WTC11 (cell line): ENCODE measurements around the gene AKT3. TPM values are rescaled to one million over a fixed set of nuclear protein-coding genes. Genes with fewer than 3 reads are reported as not detected.
"Not testable (repeated sequence)": the region's sequence is repeated elsewhere in the genome, so short reads cannot be mapped to it uniquely, and the experiment has no call there.

Experiments used
- ATAC-seq: fragments of 200-7000 bp; cut with Tn5 transposase; 2 replicates; pipeline ENCODE4 v1.10.0; 2021; ENCODE audit warnings: mild to moderate bottlenecking, moderate library complexity
- CTCF ChIA-PET: fragments of 300-600 bp; sonication (Branson Sonifier 250); formaldehyde crosslinking; loops from one replicate; lab custom pipeline; 2021; ENCODE audit warnings: antibody characterized with exemption; lab: Charles Lee
- POLR2A ChIA-PET: fragments of 350-600 bp; sonication (Branson Sonifier 250); formaldehyde crosslinking; loops from one replicate; lab custom pipeline; 2021; ENCODE audit warnings: antibody characterized with exemption; lab: Charles Lee
- DNase-seq: peaks from one replicate; pipeline ENCODE4 v3.0.0; 2021; ENCODE audit warnings: low spot score
- H3K27ac Mint-ChIP-seq: 2 replicates; pipeline ENCODE4 v1.8.0; 2021; ENCODE audit warnings: mixed read lengths
- H3K27me3 Mint-ChIP-seq: 2 replicates; pipeline ENCODE4 v1.8.0; 2021; ENCODE audit warnings: low read depth, mild to moderate bottlenecking, moderate library complexity, mixed read lengths
- H3K36me3 Mint-ChIP-seq: 2 replicates; pipeline ENCODE4 v1.8.0; 2021; ENCODE audit warnings: mixed read lengths
- H3K4me1 Mint-ChIP-seq: 2 replicates; pipeline ENCODE4 v1.8.0; 2022; ENCODE audit warnings: mixed read lengths
- H3K4me3 Mint-ChIP-seq: 2 replicates; pipeline ENCODE4 v1.8.0; 2021; ENCODE audit warnings: mild to moderate bottlenecking, moderate library complexity, mixed read lengths
- H3K9me3 Mint-ChIP-seq: 2 replicates; pipeline ENCODE4 v1.8.0; 2021; ENCODE audit warnings: mixed read lengths
- AR ChIP-seq: fragments of 250-450 bp; sonication (Bioruptor Pico); IDR thresholded peaks from 2 replicates; pipeline ENCODE4 v1.9.0; 2021; ENCODE audit warnings: mild to moderate bottlenecking
- ATF2 ChIP-seq: sonication (generic); formaldehyde crosslinking; IDR thresholded peaks from 2 replicates; pipeline ENCODE4 v1.8.1; 2022; ENCODE audit warnings: low read depth, missing genetic modification reagents, borderline replicate concordance
- EMX1 ChIP-seq: fragments of 250-450 bp; sonication (Bioruptor Pico); IDR thresholded peaks from 2 replicates; pipeline ENCODE4 v1.8.0; 2021; ENCODE audit warnings: mild to moderate bottlenecking
- ERG ChIP-seq: fragments of 250-450 bp; sonication (Bioruptor Pico); IDR thresholded peaks from 2 replicates; pipeline ENCODE4 v1.8.0; 2021; ENCODE audit warnings: mild to moderate bottlenecking
- FOXP1 ChIP-seq: sonication (generic); formaldehyde crosslinking; IDR thresholded peaks from 2 replicates; pipeline ENCODE4 v1.8.0; 2022; ENCODE audit warnings: missing genetic modification reagents, mild to moderate bottlenecking, moderate library complexity, borderline replicate concordance
- GABPB1 ChIP-seq: sonication (generic); formaldehyde crosslinking; IDR thresholded peaks from 2 replicates; pipeline ENCODE4 v1.8.1; 2023; ENCODE audit warnings: mild to moderate bottlenecking, missing genetic modification reagents
- MLX ChIP-seq: sonication (generic); formaldehyde crosslinking; IDR thresholded peaks from 2 replicates; pipeline ENCODE4 v1.8.1; 2023; ENCODE audit warnings: mild to moderate bottlenecking, missing genetic modification reagents, moderate library complexity
- NFATC4 ChIP-seq: fragments of 250-450 bp; sonication (Bioruptor Pico); IDR thresholded peaks from 2 replicates; pipeline ENCODE4 v1.9.0; 2021; ENCODE audit warnings: mild to moderate bottlenecking
- NFYB ChIP-seq: sonication (generic); formaldehyde crosslinking; conservative IDR thresholded peaks from 2 replicates; pipeline ENCODE4 v1.8.0; 2022; ENCODE audit warnings: low read depth, missing genetic modification reagents
- NR2C2 ChIP-seq: sonication (generic); formaldehyde crosslinking; IDR thresholded peaks from 2 replicates; pipeline ENCODE4 v1.8.0; 2022; ENCODE audit warnings: mild to moderate bottlenecking, missing genetic modification reagents
- SMAD3 ChIP-seq: sonication (generic); formaldehyde crosslinking; IDR thresholded peaks from 2 replicates; pipeline ENCODE4 v1.8.0; 2022; ENCODE audit warnings: missing genetic modification reagents, mild to moderate bottlenecking, borderline replicate concordance
- SMAD4 ChIP-seq: sonication (generic); formaldehyde crosslinking; IDR thresholded peaks from 2 replicates; pipeline ENCODE4 v1.8.0; 2022; ENCODE audit warnings: mild to moderate bottlenecking, missing genetic modification reagents
- SOX15 ChIP-seq: fragments of 250-450 bp; sonication (Bioruptor Pico); IDR thresholded peaks from 2 replicates; pipeline ENCODE4 v1.9.0; 2021; ENCODE audit warnings: mild to moderate bottlenecking
- TCF7 ChIP-seq: sonication (generic); formaldehyde crosslinking; IDR thresholded peaks from 2 replicates; pipeline ENCODE4 v1.8.0; 2022; ENCODE audit warnings: mild to moderate bottlenecking, low read depth, missing genetic modification reagents, moderate library complexity
- ZNF396 ChIP-seq: fragments of 250-450 bp; sonication (Bioruptor Pico); IDR thresholded peaks from 2 replicates; pipeline ENCODE4 v1.8.0; 2021; ENCODE audit warnings: mild to moderate bottlenecking, moderate library complexity, borderline replicate concordance
- total RNA-seq: library from RNA; stranded (reverse); gene quantifications from 3 replicates; pipeline ENCODE4 v1.2.3, GENCODE V29; 2021
- TF ChIP-seq, protein P1 (sequence below): fragments of 250-450 bp; sonication (Bioruptor Pico); IDR thresholded peaks from 2 replicates; pipeline ENCODE4 v1.9.0; 2021; ENCODE audit warnings: mild to moderate bottlenecking, borderline replicate concordance
- TF ChIP-seq, protein P2 (sequence below): sonication (generic); formaldehyde crosslinking; IDR thresholded peaks from 2 replicates; pipeline ENCODE4 v1.8.0; 2023; ENCODE audit warnings: missing genetic modification reagents, mild to moderate bottlenecking, borderline replicate concordance

The AKT3 gene
- total RNA-seq, 1 experiment from 2014 or later = 38.5 TPM

GRCh38 chr1:243783714-243784113 is 66.3 kb downstream of the AKT3 start (continued):
- TF ChIP-seq ZNF396 (no peak), ATF2 (no peak), AR (no peak), NR2C2 (CRISPR knock-in tag) (no peak)

- CTCF ChIA-PET, H3K27me3 Mint-ChIP-seq, H3K27ac Mint-ChIP-seq, ATAC-seq, POLR2A ChIA-PET, DNase-seq, H3K4me1 Mint-ChIP-seq, H3K4me3 Mint-ChIP-seq: not testable (repeated sequence)
- Mint-ChIP-seq H3K36me3 (peaks cover 20% of the 10 kb centered on the region), H3K9me3 (peaks cover 24% of the 10 kb centered on the region)
Observed at GRCh38 chr1:243772361-243773050, 77.5 kb downstream of the AKT3 start.

- Mint-ChIP-seq H3K36me3 (peaks cover 14% of the 10 kb centered on the region), H3K9me3 (peaks cover 15% of the 10 kb centered on the region), H3K4me3 (no peak overlapping the region), H3K27me3 (no peaks in the 10 kb centered on the region), H3K4me1 (peaks cover 16% of the 10 kb centered on the region), H3K27ac (no peak overlapping the region)
- DNase-seq (no peak), ATAC-seq (no peak)
- ChIA-PET CTCF (no interaction called here), POLR2A (no interaction called here)
- TF ChIP-seq SMAD4 (CRISPR knock-in tag) (no peak), ERG (CRISPR knock-in tag) (no peak), TCF7 (no peak), ZNF396 (no peak), EMX1 (CRISPR knock-in tag) (no peak), FOXP1 (CRISPR knock-in tag) (no peak), SOX15 (CRISPR knock-in tag) (no peak), MLX (no peak), SMAD3 (CRISPR knock-in tag) (no peak), NFYB (no peak), GABPB1 (CRISPR knock-in tag) (no peak), NFATC4 (no peak)
- TF ChIP-seq, protein P1, sequence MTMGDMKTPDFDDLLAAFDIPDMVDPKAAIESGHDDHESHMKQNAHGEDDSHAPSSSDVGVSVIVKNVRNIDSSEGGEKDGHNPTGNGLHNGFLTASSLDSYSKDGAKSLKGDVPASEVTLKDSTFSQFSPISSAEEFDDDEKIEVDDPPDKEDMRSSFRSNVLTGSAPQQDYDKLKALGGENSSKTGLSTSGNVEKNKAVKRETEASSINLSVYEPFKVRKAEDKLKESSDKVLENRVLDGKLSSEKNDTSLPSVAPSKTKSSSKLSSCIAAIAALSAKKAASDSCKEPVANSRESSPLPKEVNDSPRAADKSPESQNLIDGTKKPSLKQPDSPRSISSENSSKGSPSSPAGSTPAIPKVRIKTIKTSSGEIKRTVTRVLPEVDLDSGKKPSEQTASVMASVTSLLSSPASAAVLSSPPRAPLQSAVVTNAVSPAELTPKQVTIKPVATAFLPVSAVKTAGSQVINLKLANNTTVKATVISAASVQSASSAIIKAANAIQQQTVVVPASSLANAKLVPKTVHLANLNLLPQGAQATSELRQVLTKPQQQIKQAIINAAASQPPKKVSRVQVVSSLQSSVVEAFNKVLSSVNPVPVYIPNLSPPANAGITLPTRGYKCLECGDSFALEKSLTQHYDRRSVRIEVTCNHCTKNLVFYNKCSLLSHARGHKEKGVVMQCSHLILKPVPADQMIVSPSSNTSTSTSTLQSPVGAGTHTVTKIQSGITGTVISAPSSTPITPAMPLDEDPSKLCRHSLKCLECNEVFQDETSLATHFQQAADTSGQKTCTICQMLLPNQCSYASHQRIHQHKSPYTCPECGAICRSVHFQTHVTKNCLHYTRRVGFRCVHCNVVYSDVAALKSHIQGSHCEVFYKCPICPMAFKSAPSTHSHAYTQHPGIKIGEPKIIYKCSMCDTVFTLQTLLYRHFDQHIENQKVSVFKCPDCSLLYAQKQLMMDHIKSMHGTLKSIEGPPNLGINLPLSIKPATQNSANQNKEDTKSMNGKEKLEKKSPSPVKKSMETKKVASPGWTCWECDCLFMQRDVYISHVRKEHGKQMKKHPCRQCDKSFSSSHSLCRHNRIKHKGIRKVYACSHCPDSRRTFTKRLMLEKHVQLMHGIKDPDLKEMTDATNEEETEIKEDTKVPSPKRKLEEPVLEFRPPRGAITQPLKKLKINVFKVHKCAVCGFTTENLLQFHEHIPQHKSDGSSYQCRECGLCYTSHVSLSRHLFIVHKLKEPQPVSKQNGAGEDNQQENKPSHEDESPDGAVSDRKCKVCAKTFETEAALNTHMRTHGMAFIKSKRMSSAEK (CRISPR knock-in tag) = no peak
- TF ChIP-seq, protein P2, sequence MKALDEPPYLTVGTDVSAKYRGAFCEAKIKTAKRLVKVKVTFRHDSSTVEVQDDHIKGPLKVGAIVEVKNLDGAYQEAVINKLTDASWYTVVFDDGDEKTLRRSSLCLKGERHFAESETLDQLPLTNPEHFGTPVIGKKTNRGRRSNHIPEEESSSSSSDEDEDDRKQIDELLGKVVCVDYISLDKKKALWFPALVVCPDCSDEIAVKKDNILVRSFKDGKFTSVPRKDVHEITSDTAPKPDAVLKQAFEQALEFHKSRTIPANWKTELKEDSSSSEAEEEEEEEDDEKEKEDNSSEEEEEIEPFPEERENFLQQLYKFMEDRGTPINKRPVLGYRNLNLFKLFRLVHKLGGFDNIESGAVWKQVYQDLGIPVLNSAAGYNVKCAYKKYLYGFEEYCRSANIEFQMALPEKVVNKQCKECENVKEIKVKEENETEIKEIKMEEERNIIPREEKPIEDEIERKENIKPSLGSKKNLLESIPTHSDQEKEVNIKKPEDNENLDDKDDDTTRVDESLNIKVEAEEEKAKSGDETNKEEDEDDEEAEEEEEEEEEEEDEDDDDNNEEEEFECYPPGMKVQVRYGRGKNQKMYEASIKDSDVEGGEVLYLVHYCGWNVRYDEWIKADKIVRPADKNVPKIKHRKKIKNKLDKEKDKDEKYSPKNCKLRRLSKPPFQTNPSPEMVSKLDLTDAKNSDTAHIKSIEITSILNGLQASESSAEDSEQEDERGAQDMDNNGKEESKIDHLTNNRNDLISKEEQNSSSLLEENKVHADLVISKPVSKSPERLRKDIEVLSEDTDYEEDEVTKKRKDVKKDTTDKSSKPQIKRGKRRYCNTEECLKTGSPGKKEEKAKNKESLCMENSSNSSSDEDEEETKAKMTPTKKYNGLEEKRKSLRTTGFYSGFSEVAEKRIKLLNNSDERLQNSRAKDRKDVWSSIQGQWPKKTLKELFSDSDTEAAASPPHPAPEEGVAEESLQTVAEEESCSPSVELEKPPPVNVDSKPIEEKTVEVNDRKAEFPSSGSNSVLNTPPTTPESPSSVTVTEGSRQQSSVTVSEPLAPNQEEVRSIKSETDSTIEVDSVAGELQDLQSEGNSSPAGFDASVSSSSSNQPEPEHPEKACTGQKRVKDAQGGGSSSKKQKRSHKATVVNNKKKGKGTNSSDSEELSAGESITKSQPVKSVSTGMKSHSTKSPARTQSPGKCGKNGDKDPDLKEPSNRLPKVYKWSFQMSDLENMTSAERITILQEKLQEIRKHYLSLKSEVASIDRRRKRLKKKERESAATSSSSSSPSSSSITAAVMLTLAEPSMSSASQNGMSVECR = no peak
Observed at GRCh38 chr1:243770860-243771259, 79.2 kb downstream of the AKT3 start.
